Dermis lymphatic vessel endothelial cell (primary cell): ENCODE results near the gene TACR3. TPM values are rescaled to one million over a fixed set of nuclear protein-coding genes. Genes with fewer than 3 reads are reported as not detected.

Experiments
- total RNA-seq: library from RNA; depleted of rRNA; stranded (reverse); fragments of >200 nt; gene quantifications from 2 replicates; pipeline ENCODE4 v1.2.1, GENCODE V29; 2014

The TACR3 gene, protein sequence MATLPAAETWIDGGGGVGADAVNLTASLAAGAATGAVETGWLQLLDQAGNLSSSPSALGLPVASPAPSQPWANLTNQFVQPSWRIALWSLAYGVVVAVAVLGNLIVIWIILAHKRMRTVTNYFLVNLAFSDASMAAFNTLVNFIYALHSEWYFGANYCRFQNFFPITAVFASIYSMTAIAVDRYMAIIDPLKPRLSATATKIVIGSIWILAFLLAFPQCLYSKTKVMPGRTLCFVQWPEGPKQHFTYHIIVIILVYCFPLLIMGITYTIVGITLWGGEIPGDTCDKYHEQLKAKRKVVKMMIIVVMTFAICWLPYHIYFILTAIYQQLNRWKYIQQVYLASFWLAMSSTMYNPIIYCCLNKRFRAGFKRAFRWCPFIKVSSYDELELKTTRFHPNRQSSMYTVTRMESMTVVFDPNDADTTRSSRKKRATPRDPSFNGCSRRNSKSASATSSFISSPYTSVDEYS
- not detected in 2 replicates for total RNA-seq

DNA sequence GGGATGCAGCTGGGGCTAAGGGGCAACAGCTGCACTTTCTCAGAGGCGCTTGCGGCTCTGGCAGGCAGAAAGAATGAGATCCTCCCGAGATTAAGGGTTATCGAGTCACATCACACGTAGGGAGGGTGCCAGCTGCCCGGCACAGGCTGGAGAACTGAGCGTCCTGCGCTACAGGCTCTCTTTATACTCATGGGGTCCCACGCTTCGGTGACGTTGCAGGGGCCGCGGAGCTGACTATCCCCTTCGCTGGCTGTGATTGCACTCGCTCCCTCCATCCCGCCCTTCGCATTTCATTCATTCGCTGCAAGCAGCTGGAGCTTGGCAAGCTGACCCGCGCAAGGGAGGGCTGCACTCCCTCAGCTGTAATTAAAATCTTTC, at the start of gene TACR3:
TSS of gene TACR3 (minus strand) at position 156 of the 378 bp plus-strand sequence. CDS start 310 bp downstream, outside the sequence.

